Heart left ventricle (tissue), 16 donors: ENCODE data around the gene PRRT4. TPM values are rescaled to one million over a fixed set of nuclear protein-coding genes. Genes with fewer than 3 reads are reported as not detected.

Experiments used
- ATAC-seq, 4 donors: fragments of 200-7000 bp; cut with Tn5 transposase; one replicate each; pipeline ENCODE4 v1.9.1; 2020 to 2022; ENCODE audit warnings: moderate library complexity in 4 of 4, mild to moderate bottlenecking in 3 of 4, moderate number of reproducible peaks in 1 of 4
- DNase-seq, 5 donors: peaks; one replicate each; pipeline ENCODE4 v3.0.0-alpha.2; 2020
- H3K27ac ChIP-seq, 12 donors: fragments of 200-600 bp; sonication (generic) in 4 of 12; one replicate each; pipeline versions ENCODE4 v1.5.0 to v1.8.0; 2016 to 2022; ENCODE audit warnings: mild to moderate bottlenecking in 2 of 12
- H3K27me3 ChIP-seq, 9 donors: fragments of 200-600 bp; sonication (generic) in 2 of 9; one replicate each; pipeline versions ENCODE4 v1.5.1 to v1.8.0; 2016 to 2022; ENCODE audit warnings: mild to moderate bottlenecking in 3 of 9
- H3K36me3 ChIP-seq, 9 donors: fragments of 200-600 bp; sonication (generic) in 2 of 9; one replicate each; pipeline versions ENCODE4 v1.5.0 to v1.8.0; 2018 to 2022; ENCODE audit warnings: mild to moderate bottlenecking in 2 of 9
- H3K4me1 ChIP-seq, 12 donors: fragments of 200-600 bp; sonication (generic) in 4 of 12; one replicate each; pipeline versions ENCODE4 v1.5.0 to v1.8.0; 2016 to 2022; ENCODE audit warnings: mild to moderate bottlenecking in 3 of 12
- H3K4me3 ChIP-seq, 12 donors: fragments of 200-600 bp; sonication (generic) in 4 of 12; one replicate each; pipeline versions ENCODE4 v1.5.0 to v1.8.0; 2017 to 2022; ENCODE audit warnings: mild to moderate bottlenecking in 9 of 12, moderate library complexity in 4 of 12
- H3K9me3 ChIP-seq, 12 donors: fragments of 200-600 bp; sonication (generic) in 4 of 12; one replicate each; pipeline versions ENCODE4 v1.5.0 to v1.8.0; 2016 to 2022; ENCODE audit warnings: mild to moderate bottlenecking in 1 of 12
- POLR2A ChIP-seq, 2 donors: fragments of 450-650 bp; IDR thresholded peaks; one replicate each; pipeline ENCODE4 v1.6.1; 2017; ENCODE audit warnings: antibody characterized with exemption in 2 of 2, mild to moderate bottlenecking in 2 of 2, moderate library complexity in 2 of 2
- WGBS, 4 donors: extraction: QIAGEN DNeasy Blood & Tissue Kit in 2 of 4; methylation state at CpG; one replicate each; pipeline versions ENCODE4 v1.1.5 to v1.1.7; 2013 to 2018; 5-methylcytosine and 5-hydroxymethylcytosine counted together
- intact Hi-C, 10 donors: fragments of 100-400 bp; cut with DNase I; formaldehyde crosslinking; loops; one replicate each; pipeline versions ENCODE4 v1.11.1 to v1.14.2; 2022
- polyA plus RNA-seq, 2 donors: library from polyadenylated mRNA; stranded (reverse); fragments of 200-250 nt; gene quantifications; one replicate each; pipeline ENCODE4 v1.2.3, GENCODE V29; 2013
- total RNA-seq, 9 donors: library from RNA; depleted of rRNA in 2 of 9; stranded (reverse); fragments of >200 nt in 2 of 9; fragmentation: NEBNext Ultra II Directional in 3 of 9; extraction: Animal tissue kit (Norgen Biotek cat#: 25700) in 3 of 9; gene quantifications; one replicate each; pipeline versions ENCODE4 v1.1.0 to v1.2.4, GENCODE V29; 2016 to 2023
- TF ChIP-seq, protein P1 (sequence below), 12 donors: fragments of 200-600 bp; sonication (generic) in 4 of 12; IDR thresholded peaks; one replicate each; pipeline versions ENCODE4 v1.5.0 to v1.8.0; 2018 to 2022; ENCODE audit warnings: antibody characterized with exemption in 12 of 12, mild to moderate bottlenecking in 5 of 12
- donor health status: ischemic (EF 13 %, LVEDD 7.1; RV severe dilation, severe dysfunction).
- donor health status: healthy with polysubstance abuse.
- donor health status: DM: no; HTN: yes; CAD: no.
- donor health status: DM: no; HTN: no; CAD: no.
- donor health status: ischemic (EF 25% LVEDD 6.9; RV normal size, moderate dysfunction).
- donor health status: ischemic (EF 25% LVEDD 5.7; RV mildly dilated, moderate dysfunction).
- donor health status: healthy.
- donor health status: DM: yes; HTN: yes; CAD: no.
- donor health status: ischemic (EF 35%, LVEDD 5.7; RV mildly dilated, moderate dysfunction).
- donor health status: nonischemic (EF 11% LVEDD 7.7; RV severe dilation, severe dysfunction).
- donor health status: DM: yes; HTN: yes; CAD: no.
- donor health status: PGD.
- donor health status: ischemic (EF 29% LVEDD 5.4; RV normal size, mild dysfunction).
- donor health status: nonischemic (EF 23%, LVEDD 6.1; RV moderate dilation, normal function).

Gene PRRT4
- total and polyA plus RNA-seq, 11 donors, result 0.31 to 3.1 (median 1.9) TPM

DNA sequence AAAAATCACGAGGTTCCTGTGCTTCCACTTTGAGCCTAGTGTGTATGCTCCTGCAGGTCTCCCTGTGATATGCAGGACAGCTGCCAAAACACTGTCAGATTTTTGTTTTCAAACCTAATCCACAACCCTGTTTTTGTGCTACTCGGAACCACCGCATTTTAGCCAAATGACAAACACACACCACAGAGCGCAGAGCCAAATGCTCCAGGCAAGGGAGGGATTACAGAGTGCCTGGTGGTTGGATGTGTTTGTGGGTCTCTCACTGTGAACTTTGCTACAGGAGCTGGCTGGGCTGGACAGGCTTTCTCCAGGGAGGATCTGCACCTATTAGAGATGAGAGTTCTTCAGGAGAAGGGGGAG is 12.0 kb downstream of the PRRT4 start:
- no peaks in the 10 kb centered on the region for H3K9me3 ChIP-seq
- 39 to 63% (median 46%) methylated on average over 4 of the region's 4 CpGs for WGBS, 4 donors

DNA sequence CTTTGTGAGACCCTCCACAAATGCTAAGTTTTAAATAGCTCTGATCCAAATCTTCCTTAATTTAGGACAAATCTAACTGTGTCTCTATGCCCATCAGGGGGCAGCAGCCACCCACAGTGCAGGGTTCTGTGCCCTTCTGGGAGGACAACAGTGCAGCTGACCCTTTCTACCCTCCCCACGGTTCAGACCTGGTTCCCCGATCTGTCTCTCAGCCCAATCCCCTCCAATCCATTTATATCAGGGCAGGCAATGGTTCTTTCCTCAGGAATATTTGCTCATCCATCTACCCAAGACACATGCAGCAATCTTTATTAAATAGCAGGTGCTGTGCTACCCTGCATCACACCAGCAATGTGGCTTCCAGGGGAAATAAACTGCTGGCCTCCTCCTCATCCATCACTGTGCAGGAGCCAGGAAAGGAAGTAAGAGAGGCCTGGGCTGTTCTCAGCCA is 13.8 kb downstream of the PRRT4 start:
- H3K9me3 ChIP-seq, result no peaks in the 10 kb centered on the region
- H3K27ac ChIP-seq, result no peak overlapping the region
- 0 to 5% (median 4%) methylated on average over 2 of the region's 2 CpGs for WGBS, 4 donors
- H3K4me3 ChIP-seq, result no peak overlapping the region
- intact Hi-C loops, result loop anchor here in 9 of 10 donors (1.0 to 5.0 kb wide), 5 partner anchors 39 to 110 kb away; partner anchors contain the start of gene HILPDA (in 1 of the 9)
- peak in 3 of 5 donors; percentile 49 to 67 (median 53) for DNase-seq
- H3K36me3 ChIP-seq, result no peaks in the 10 kb centered on the region
- peak in 2 of 4 donors; percentile 25 to 42 for ATAC-seq
- no peak for TF ChIP-seq POLR2A (IDR thresholded peaks at IDR 0.05)
- TF ChIP-seq, protein P1, sequence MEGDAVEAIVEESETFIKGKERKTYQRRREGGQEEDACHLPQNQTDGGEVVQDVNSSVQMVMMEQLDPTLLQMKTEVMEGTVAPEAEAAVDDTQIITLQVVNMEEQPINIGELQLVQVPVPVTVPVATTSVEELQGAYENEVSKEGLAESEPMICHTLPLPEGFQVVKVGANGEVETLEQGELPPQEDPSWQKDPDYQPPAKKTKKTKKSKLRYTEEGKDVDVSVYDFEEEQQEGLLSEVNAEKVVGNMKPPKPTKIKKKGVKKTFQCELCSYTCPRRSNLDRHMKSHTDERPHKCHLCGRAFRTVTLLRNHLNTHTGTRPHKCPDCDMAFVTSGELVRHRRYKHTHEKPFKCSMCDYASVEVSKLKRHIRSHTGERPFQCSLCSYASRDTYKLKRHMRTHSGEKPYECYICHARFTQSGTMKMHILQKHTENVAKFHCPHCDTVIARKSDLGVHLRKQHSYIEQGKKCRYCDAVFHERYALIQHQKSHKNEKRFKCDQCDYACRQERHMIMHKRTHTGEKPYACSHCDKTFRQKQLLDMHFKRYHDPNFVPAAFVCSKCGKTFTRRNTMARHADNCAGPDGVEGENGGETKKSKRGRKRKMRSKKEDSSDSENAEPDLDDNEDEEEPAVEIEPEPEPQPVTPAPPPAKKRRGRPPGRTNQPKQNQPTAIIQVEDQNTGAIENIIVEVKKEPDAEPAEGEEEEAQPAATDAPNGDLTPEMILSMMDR (IDR thresholded peaks at IDR 0.05), result peak; percentile 51 to 74 (median 67)
- peaks cover 0 to 22% (median 9%) of the 10 kb centered on the region in 12 donors for H3K4me1 ChIP-seq
- peaks cover 0 to 21% (median 6%) of the 10 kb centered on the region in 9 donors for H3K27me3 ChIP-seq

More for the DNA sequence above, 12.0 kb downstream of the PRRT4 start:
- H3K27me3 ChIP-seq, result peaks cover 0 to 32% (median 15%) of the 10 kb centered on the region in 9 donors
- TF ChIP-seq, protein P1 (IDR thresholded peaks at IDR 0.05), result no peak
- no peak for TF ChIP-seq POLR2A (IDR thresholded peaks at IDR 0.05)
- DNase-seq (no peak), ATAC-seq (no peak)
- H3K27ac ChIP-seq, result no peak overlapping the region
- H3K36me3 ChIP-seq, result no peaks in the 10 kb centered on the region
- no peak overlapping the region for H3K4me3 ChIP-seq
- intact Hi-C loops, result loop anchor here in 8 of 10 donors (2.0 to 5.0 kb wide), 3 partner anchors 37 to 108 kb away; partner anchors contain the start of gene HILPDA (in 1 of the 8)
- H3K4me1 ChIP-seq, result peaks cover 0 to 13% (median 4%) of the 10 kb centered on the region in 12 donors

DNA sequence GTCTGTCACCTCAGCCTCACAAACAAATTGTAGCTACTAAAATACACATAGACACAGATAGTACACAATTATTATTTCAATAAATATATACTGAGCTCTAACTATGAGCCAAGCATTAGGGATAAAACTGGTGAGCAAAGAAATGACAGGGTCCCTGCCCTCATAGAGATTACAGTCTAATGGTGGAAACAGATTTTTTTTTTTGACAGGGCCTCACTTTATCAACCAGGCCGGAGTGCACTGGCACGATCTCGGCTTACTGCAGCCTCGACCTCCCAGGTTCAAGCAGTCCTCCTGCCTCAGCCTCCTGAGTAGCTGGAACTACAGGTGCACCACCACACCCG is 17.1 kb downstream of the PRRT4 start:
- no peaks in the 10 kb centered on the region for H3K27me3 ChIP-seq
- WGBS, 4 donors, result 87 to 97% (median 94%) methylated on average over 5 of the region's 5 CpGs
- intact Hi-C loops, result no loop called here
- no peak overlapping the region for H3K27ac ChIP-seq
- ATAC-seq (no peak), DNase-seq (no peak)
- no peaks in the 10 kb centered on the region for H3K9me3 ChIP-seq
- TF ChIP-seq, protein P1 (IDR thresholded peaks at IDR 0.05), result no peak
- no peak for TF ChIP-seq POLR2A (IDR thresholded peaks at IDR 0.05)
- peak overlapping the region in 3 of 12 donors; percentile 82 to 92 (median 87) for H3K4me3 ChIP-seq
- peaks cover 0 to 31% (median 21%) of the 10 kb centered on the region in 12 donors for H3K4me1 ChIP-seq
- H3K36me3 ChIP-seq, result peaks cover 0 to 20% (median 3%) of the 10 kb centered on the region in 9 donors

DNA sequence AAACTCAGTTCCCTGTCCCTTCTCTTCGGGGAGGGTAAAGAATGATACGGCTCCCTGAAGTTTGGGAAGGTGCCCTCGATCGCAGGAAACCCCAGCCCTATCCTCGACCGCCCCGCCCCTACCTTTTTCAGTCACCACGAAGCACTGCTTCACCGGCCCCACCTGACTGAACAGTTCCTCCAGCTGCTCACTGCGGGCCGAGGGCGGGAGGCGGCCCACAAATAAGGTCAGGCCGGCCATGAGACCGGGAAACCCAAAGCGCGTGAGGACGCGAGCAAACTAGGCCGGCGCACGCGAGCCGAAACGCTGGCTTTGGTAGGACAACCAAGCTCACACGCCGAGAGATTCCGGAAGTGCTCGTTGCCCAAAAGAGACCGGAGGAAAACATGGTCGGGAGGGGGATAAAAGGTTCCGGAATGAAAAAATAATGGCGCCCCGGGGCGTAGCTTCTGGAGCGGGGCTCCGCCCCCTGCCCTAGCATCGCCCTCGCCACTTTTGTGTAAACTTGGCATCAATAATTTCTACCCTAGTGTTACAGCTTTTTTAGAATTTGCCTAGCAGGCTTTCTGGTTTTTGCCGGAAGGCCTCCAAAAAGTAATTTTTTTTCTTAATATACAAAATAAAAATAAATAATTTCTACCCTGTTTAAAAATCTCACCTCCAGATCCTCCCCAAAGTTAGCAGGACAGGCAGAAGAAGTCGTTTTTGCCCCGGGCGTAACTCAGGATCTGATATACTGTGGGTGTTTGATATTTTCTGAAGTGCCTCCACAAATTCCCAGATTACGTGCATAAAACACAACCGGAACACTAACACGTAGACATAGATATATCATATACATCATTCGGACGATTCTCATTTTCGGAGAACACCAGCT is 17.7 kb downstream of the PRRT4 start, which contains the start of gene RBM28:
Gene RBM28 (minus strand): TSS at position 355 of the 877 bp plus-strand sequence. CDS start 115 bp downstream, at position 240.
- intact Hi-C loops, result no loop called here
- ATAC-seq (peak; percentile 88 to 95 (median 93)), DNase-seq (peak; percentile 85 to 92 (median 88))
- TF ChIP-seq, protein P1 (IDR thresholded peaks at IDR 0.05), result peak in 1 of 12 donors; percentile 7
- peak in 1 of 2 donors; percentile 64 for TF ChIP-seq POLR2A (IDR thresholded peaks at IDR 0.05)
- Histone ChIP-seq H3K4me3 (peak within 1 kb of the TSS; percentile 62 to 92 (median 78)), H3K4me1 (peaks cover 0 to 31% (median 21%) of the 10 kb centered on the region in 12 donors), H3K36me3 (peaks cover 0 to 26% (median 9%) of the 10 kb centered on the region in 9 donors), H3K27ac (peak within 1 kb of the TSS; percentile 19 to 90 (median 78)), H3K27me3 (no peaks in the 10 kb centered on the region), H3K9me3 (no peaks in the 10 kb centered on the region)
- WGBS, 4 donors, result 13 to 17% (median 13%) methylated on average over 42 to 49 of the region's 49 CpGs
